Hematopoietic multipotent progenitor cell treated with erythropoietin and hydrocortisone succinate and interleukin-3 and kit ligand, for 4 days (in vitro differentiated cells): ENCODE results near the gene CRACR2A.

Source experiments
- DNase-seq: peaks from one replicate; pipeline ENCODE4 v3.0.0-alpha.2; 2015

The CRACR2A gene

DNA sequence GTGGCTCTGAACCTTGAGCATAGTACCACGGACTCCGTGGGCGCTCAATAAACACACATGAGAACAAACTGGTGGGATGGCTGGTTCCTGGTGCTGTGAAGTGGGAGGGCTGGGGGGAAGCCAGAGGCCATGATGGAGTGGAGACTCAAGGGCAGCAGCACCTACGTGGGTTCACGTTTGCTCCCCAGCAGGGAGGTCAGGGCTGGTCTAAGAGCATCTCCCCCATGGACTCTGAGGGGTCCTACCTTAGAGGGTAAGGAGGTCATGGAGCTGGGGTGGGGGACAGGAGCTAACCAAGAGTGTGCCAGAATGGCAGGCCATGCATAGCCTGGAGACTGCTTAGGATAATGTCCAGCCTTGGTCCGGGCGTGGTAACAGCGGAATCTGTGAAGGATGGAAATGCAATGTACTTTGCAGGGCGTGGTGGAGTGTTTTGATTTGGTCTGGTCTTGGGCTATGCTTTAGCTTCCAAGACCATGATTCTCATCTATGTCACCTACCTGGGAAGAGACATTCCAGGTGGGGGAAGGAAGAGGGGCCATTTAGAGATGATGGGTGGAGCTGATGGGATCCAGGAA is 158.9 kb downstream of the CRACR2A start:
- DNase-seq, result no peak

DNA sequence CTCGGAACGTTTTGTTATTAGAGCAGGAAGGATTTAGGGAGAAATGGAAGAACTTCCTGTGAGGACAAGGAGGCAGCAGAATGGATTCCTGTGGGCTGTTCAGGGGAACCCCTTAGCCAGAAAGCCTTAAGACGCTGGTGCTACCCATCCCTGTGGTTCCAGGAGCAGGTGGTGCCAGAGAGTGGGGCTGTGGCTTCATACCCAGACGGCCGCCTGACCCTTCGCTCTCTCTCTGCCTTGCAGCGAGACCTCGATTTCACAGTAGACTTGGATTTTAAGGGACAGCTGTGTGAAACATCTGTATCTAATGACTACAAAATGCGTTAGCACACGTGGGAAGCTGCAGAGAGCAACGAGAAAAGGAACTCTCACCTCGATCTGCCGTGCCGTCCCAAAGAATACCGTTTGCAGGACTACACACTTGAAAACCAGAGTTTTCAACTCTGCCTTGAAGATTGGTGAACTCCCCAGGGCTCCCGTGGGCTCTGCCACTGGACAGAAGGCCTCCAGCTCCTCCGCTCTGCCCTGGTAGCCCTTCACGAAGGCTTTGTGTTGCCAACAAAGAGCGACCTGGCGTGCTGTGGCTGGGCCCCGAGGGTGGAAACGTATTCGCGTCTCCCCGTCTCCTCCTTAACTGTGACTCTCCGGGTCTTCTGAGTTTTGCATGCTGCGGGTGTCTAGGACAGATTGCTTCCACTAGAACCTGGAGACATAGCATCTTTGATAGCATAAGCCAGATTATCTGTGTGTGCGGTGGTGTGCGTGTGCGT is 159.9 kb downstream of the CRACR2A start:
- DNase-seq, result no peak

DNA sequence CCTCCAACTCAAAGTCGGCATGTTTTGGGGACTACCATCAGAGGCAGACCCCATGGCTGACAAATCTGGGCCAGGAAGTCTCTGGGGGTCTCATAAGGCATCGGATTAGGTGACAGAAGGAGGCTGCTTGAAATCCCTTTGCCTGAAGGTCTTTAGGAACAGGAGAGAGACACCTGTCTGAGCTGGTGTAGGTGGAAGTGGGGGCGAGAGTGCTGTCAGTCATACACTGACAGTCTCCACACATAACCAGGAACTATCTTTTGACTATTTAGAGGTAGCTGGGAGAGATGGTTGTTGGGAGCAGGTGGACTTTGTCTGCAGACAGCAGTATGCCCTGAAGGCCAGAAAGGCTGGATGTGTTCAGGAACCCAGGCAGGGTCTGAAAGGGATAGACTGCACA is 163.2 kb downstream of the CRACR2A start:
- DNase-seq, result no peak

DNA sequence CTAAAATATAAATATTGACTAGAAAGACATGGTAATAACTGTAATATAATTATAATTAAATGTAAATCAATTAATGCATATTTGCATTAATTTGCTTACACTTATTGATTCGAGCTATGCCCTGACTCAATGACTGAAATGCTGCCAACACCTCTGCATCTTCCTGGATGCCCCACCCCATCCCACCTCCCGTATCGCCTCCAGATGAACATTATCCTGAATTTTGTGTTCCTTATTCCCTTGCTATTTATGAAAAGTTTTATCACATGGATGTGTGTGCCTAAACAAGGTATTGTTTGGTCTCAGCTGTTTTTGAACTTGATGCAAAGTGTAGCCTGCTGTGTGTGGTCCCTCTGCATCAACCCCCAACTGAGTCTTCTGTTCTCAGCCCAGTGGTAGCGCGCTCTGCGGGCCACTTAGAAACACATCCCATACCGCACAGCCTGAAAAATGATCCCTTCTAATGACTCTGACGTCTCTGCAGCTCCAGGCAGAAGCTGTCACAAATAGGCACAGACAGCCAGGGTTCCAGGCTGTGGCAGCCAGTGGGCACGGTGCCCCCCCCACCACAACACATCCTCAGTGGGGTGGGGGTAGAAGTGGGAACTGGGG is 165.4 kb downstream of the CRACR2A start:
- DNase-seq, result no peak

DNA sequence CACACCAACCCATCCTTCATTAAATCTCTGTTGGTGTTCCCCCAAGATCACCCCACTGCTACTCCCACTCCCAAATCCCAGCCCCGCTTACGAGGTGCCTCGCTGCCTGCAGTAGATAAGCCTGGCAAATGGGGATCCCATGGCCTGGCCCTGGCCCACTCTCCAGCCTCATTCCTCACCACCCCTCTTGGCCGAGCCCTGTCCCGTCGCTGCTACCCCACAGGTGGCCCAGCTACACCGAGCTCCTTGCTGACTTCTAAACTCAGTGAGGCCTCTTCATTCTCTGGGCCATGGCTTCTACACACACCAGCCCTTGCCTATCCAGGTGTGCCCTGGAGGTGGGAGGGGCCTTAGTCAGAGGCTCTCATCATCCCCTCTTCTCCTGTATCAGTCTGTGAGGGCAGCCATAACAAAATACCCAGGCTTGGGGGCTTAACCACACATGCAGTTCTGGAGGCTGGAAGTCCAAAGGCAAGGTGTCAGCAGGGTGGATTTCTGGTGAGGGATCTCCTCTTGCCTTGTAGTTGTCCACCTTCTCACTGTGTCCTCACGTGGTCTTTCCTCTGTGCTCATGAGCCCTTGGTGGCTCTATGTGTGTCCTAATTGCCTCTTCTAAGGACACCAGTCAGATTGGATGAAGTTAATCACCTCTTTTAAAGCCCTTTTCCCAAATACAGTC is 169.1 kb downstream of the CRACR2A start:
- no peak for DNase-seq

DNA sequence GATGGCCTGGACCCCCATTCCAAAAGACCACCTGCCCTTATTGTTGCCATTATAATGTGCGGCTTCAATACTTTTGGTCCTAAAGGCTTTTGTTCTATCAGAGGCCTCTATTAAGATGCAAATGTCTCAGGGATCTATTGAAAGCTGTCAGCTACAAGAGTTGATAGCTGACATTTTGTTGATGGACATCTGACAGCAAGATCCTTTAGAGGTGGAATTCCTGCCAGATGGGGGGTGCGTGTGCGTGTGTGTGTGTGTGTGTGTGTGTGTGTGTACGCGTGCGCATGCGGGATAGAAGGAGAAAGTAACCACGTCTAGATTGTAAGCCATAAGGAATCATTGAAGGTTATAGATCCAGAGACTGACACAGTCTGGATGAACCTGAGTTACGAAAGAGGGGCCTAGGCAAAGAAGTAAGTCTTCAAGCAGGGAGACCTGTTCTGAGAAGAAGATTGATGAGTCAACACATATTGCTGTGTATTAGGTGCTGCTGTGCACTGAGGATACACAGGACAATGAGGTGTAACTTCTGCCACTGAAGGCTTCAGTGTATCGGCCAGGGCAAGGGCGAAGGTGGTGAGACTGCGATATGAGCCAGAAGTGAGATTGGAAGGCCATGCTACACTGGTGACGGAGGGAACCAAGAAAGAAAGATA is 172.7 kb downstream of the CRACR2A start:
- no peak for DNase-seq

DNA sequence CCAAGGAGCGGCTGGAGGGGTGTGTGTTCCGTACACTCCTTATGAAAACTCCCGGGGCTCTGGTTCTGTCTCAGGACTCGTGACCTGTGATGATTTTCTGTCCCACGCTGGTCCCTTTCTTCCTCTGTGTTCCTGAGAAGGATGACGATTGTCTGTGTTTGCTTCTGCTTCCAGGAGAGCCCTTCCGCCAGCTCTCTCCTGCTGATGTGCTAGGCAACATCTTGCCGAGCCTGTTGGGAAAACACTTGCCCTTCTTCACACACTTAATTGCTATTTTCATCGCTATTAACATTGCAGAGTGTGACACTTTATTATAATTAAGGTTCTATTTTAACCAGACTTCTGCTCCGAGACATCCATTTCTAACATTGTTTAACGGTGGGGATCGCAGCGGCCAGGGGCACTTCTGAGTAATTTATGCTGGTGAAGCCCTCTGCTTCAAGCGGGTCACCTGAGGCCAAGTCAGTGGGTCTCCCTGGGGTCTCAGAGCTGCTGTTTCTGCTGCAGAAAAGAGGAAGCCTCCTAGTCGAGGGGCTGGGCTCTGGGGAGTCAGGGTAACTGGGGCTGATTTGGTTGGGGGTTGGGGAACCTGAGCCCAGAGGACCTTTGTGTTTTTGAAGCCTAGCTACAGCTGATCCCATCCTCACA is 173.3 kb downstream of the CRACR2A start:
- no peak for DNase-seq

DNA sequence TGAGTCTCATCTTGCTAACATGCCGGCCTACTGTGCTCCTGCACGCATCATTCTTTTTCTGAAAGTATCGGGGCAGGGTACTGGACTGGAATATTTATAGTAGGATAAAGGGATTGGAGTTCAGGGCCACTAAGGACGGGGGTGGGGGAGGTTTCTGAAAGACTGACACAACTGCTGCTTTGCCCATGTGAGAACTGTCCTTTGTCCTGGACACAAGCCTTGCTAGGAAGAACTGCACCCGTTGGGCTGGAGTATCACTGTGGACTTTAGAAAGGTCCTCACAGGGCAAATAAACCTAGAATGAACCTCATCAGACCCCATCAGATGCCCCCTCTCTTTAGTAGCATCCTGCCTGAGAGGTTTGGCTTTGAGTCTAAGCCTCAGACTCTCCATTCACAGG is 174.4 kb downstream of the CRACR2A start:
- DNase-seq, result no peak

DNA sequence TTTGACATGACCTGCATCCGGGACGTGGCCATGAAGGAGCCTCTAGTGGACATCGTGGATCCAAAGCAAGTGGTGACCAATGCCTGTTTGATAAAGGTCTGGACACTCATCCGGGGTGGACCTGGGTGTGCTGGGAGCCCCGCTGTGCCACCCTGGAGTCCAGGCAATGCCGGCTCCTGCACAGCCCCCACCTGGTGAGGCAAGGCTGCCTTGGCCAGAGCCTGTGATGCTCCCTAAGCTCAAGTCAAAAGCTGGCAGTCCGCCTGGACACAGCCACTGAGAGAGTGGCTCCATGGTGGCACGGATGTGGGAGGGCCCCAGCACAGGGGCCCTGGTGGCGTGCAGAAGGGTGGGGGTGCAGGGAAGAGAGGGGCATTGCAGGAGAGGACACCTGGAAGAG is 176.0 kb downstream of the CRACR2A start:
- no peak for DNase-seq

DNA sequence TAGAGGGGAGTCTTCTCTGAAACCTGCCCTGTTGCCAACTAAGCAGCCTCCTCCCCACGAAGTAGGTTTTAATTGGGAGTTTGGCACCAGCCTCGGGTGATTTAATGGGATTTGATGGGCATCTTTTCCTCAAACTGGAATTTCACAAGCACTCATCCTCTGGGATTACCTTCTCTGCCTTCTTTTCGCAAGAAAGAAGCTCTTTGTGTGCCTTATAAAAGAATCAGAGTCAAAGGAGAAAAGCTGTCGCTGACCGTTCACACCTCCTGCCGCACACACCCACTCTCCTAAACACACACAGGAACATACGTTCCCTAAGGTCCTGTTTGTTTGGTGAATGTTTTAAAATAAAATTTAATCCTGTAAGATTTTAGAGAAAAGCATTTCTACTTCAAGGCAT is 177.9 kb downstream of the CRACR2A start:
- DNase-seq, result no peak

DNA sequence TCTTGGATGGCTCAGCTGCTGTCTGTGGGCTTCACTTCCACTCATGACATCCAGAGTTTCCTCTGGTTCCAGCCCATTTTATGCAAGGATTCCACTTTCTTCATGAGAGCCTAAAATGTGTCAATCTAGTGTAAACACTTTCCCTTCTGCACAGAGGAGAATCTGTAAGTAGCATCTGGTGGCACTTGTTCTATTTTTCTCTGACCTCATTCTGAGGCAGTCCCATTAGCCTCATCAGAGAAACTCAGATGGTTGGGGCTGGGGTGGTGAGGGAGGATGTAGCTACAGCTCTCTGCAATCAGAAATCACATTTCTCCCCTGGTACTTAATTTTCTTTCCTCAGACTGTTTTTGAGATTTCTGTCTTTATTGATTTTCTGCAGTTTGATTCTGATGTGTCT is 180.3 kb downstream of the CRACR2A start:
- DNase-seq, result no peak

DNA sequence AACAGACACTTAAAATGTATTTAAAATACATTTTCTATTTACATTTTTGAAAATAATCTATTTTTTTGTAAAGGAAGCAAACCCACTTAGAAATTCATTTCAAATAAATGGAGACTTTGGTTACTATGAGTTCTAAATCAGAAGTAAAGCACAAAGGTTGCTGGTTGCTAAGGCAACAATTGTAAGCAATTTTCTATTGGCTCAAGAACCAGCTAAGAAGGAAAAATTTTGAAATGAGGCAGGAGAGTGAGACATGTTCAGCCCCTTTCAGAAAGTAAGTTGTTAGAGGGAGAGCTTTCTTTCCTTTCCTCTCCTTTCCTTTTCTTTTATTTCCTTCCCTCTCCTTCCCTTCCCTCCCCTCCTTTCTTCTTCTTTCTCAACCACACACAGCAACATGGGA is 181.2 kb downstream of the CRACR2A start:
- no peak for DNase-seq

DNA sequence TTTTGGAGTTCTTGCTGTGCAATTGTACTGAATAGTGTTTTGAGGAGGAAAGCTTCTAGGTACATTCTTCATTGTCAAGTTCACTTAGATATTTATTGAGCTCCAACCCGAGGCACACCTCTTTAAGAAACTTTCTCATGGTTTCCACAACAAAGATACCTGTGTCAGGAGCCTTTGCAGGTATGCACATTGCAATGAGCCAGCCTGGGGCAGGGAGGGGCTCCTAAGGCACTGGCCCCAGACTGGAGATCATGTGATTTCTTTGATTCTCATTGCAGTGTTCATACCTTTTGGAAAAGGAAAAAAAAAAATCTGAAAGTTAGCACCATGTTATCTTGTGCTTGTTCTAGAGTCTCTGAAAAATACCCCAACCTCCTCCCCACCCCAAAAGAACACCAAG is 181.6 kb downstream of the CRACR2A start:
- DNase-seq, result no peak

DNA sequence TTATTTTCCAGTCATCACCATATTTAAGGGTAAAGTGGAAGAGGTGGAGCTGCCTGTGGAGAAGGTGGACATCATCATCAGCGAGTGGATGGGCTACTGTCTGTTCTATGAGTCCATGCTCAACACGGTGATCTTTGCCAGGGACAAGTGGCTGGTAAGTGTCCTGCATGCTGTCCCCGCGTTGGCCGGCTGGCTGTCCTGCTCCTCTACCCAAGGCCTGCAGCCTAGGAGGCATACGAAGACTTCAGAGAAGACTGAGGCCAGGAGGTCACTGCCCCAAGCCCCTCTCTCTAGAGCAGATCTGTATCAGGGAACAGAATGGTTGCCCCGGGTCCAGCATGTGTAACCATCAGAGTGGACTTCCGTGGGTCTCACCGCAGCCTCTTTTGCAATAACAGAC is 184.2 kb downstream of the CRACR2A start:
- DNase-seq, result no peak

DNA sequence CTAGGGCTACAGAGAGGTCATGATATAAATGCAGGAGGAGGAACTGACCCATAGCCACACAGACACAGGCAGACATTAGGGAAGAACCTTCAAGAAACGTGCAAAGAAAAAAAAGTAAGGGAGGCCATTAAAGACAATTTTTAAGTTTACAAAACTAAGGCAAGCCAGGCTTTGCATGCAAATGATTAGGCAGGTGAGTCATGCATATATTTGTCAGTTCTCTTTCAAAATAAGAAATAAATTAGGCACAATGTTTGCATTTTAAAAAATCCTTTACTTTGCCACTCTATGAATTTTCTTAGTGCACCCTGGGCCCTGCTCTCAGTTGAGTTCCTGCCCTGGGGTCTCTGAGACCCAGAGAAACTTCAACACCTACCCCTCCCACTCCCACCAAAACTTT is 186.9 kb downstream of the CRACR2A start:
- no peak for DNase-seq
